ENCODE measurements around the gene INPPL1.

INPPL1 gene

GRCh38 chr11:72230764-72231365, 6.3 kb downstream of the INPPL1 start:
- no peak overlapping the region for H3K4me3 ChIP-seq (ENCODE audit: low read depth, low read length)

- H3K4me3 ChIP-seq (ENCODE audit: low read depth, low read length), result no peak overlapping the region
These were observed 7.1 kb downstream of the INPPL1 start for GRCh38 chr11:72231396-72232259.

- H3K4me3 ChIP-seq (ENCODE audit: low read depth, low read length), result no peak overlapping the region
These were observed 7.9 kb downstream of the INPPL1 start for GRCh38 chr11:72232260-72233055.

- H3K4me3 ChIP-seq (ENCODE audit: low read depth, low read length), result no peak overlapping the region
These were observed 8.6 kb downstream of the INPPL1 start for GRCh38 chr11:72233056-72233772.

GRCh38 chr11:72233773-72234513, 9.4 kb downstream of the INPPL1 start:
- H3K4me3 ChIP-seq (ENCODE audit: low read depth, low read length), result no peak overlapping the region

GRCh38 chr11:72234514-72234830, 9.9 kb downstream of the INPPL1 start:
- H3K4me3 ChIP-seq (ENCODE audit: low read depth, low read length), result no peak overlapping the region

- no peak overlapping the region for H3K4me3 ChIP-seq (ENCODE audit: low read depth, low read length)
These were observed 10.4 kb downstream of the INPPL1 start for GRCh38 chr11:72234920-72235319.

- H3K4me3 ChIP-seq (ENCODE audit: low read depth, low read length), result no peak overlapping the region
These were observed 10.9 kb downstream of the INPPL1 start for GRCh38 chr11:72235351-72236057.

- H3K4me3 ChIP-seq (ENCODE audit: low read depth, low read length), result no peak overlapping the region
These were observed 11.6 kb downstream of the INPPL1 start for GRCh38 chr11:72236083-72236697.

- H3K4me3 ChIP-seq (ENCODE audit: low read depth, low read length), result no peak overlapping the region
These were observed 12.2 kb downstream of the INPPL1 start for GRCh38 chr11:72236774-72237111.

GRCh38 chr11:72237112-72237931, 12.8 kb downstream of the INPPL1 start:
- H3K4me3 ChIP-seq (ENCODE audit: low read depth, low read length), result no peak overlapping the region

GRCh38 chr11:72238040-72238450, 13.5 kb downstream of the INPPL1 start:
- H3K4me3 ChIP-seq (ENCODE audit: low read depth, low read length), result no peak overlapping the region

- no peak overlapping the region for H3K4me3 ChIP-seq (ENCODE audit: low read depth, low read length)
These were observed 14.1 kb downstream of the INPPL1 start for GRCh38 chr11:72238492-72239312.

- H3K4me3 ChIP-seq (ENCODE audit: low read depth, low read length), result no peak overlapping the region
These were observed 14.8 kb downstream of the INPPL1 start for GRCh38 chr11:72239313-72239848.

- H3K4me3 ChIP-seq (ENCODE audit: low read depth, low read length), result no peak overlapping the region
These were observed 15.4 kb downstream of the INPPL1 start for GRCh38 chr11:72239849-72240460.

GRCh38 chr11:72240461-72241290, 16.1 kb downstream of the INPPL1 start:
- H3K4me3 ChIP-seq (ENCODE audit: low read depth, low read length), result no peak overlapping the region
